ENCODE results near the gene OR8D4.
"Not testable (repeated sequence)": the region's sequence is repeated elsewhere in the genome, so short reads cannot be mapped to it uniquely, and the experiment has no call there.

The OR8D4 gene

GRCh38 chr11:123901867-123902266 is at the start of gene OR8D4:
Gene OR8D4, plus strand, starts transcription at chr11:123902167. Its CDS starts 4,265 bp downstream, at chr11:123906432.
- DNase-seq, result no peak

DNA sequence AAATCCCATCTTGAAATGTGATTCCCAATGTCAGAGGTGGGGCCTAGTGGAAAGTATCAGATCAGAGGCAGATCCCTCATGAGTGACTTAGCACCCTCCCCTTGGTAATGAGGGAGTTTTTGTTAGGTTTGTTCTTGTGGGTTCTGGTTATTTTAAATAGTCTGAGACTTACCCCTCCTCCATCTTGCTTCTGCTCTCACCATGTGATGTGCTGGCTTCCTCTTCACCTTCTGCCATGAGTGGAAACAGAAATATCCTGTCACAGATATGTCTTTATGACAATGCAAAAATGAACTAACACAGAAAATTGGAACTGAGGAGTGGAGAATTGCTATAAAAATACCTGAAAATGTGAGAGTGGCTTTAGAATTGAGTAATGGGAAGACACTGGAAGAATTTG is 49.6 kb upstream of the OR8D4 start:
- no peak for DNase-seq

GRCh38 chr11:123853038-123853437 is 48.9 kb upstream of the OR8D4 start:
- no peak for DNase-seq

DNA sequence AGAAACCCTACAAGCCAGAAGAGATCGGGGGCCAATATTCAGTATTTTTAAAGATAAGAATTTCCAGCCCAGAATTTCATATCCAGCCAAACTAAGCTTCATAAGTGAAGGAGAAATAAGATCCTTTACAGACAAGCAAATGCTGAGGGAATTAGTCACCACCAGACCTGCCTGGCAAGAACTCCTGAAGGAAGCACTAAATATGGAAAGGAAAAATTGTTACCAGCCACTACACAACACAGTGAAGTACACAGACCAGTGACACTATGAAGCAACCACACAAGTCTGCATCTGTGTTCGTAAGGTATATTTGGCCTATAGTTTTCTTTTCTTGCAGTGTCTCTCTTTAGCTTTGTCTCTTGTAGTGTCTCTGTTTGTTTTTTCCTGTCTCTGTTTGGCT is 45.5 kb upstream of the OR8D4 start:
- no peak for DNase-seq

- DNase-seq, result no peak
These were observed 42.2 kb upstream of the OR8D4 start for GRCh38 chr11:123859731-123860130.

- not testable (repeated sequence) for DNase-seq
These were observed 36.7 kb upstream of the OR8D4 start for GRCh38 chr11:123865293-123865692.

GRCh38 chr11:123867795-123868194 is 34.2 kb upstream of the OR8D4 start:
- DNase-seq, result not testable (repeated sequence)

- no peak for DNase-seq
These were observed 21.1 kb upstream of the OR8D4 start for GRCh38 chr11:123880912-123881311.

GRCh38 chr11:123885570-123885969 is 16.4 kb upstream of the OR8D4 start, which contains the start of gene TMEM225:
Gene TMEM225, minus strand, starts transcription at chr11:123885670. Its CDS starts 245 bp downstream, at chr11:123885425.
- no peak for DNase-seq

GRCh38 chr11:123892031-123892430 is 9.9 kb upstream of the OR8D4 start:
- DNase-seq, result no peak

DNA sequence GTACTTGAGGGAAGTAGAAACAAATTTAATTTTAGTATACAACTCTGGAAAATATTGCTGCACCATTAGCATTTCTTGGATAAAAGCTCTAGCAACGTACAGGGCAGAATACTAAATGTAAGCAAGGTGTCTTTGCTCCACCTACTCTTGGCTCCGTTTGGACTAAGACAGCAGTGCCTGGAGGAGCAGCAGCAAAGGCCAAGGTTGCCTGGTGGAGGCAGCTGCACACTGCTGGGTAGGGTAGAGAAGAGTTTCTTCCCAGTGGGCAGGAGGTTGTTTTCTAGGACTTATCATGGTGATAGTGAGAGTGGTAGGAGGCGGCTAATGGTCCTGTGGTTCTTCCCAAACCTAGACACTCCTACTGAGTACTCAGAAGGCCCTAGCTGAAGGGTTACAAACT is 2.2 kb upstream of the OR8D4 start:
- no peak for DNase-seq

GRCh38 chr11:123903932-123904331 is 2.0 kb downstream of the OR8D4 start:
- no peak for DNase-seq

DNA sequence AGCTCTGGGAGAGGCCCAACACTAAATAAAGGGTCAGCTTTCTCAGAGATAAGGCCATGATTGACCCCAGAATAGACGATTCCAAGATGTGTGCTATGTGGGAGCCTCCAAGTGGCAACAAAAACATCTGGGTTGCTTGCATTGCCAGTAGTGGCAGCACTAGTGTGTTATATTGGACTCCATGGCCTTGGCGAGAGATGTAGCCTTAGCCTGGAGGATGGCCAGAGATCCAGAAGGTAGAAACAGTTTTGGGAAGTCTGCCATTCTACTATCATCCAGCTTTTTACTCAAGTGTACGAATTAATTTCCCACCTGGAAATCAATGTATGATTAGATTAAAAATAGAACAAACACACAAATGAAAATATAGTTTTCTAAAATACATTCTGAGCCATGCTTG is 3.0 kb downstream of the OR8D4 start:
- DNase-seq, result no peak

GRCh38 chr11:123905826-123906225 is 3.9 kb downstream of the OR8D4 start:
- no peak for DNase-seq

DNA sequence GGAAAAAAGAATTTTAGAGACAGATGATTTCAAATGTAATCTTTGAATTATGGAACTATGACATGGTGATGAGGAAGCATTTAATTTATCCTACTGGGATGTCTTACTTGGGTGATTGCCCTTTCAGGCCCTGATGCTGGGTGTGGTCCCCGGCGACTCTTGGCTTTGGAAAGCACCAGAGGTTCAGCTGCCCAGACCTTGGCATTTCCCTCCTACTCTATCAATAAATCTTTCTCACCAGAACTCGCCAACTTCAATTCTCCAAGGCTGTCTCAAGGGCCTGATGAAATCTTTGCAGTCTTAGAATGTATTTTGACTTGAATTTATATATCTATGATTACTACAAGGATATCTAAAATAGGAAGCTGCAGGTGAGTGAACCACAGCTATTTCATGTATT is 19.0 kb downstream of the OR8D4 start:
- no peak for DNase-seq

DNA sequence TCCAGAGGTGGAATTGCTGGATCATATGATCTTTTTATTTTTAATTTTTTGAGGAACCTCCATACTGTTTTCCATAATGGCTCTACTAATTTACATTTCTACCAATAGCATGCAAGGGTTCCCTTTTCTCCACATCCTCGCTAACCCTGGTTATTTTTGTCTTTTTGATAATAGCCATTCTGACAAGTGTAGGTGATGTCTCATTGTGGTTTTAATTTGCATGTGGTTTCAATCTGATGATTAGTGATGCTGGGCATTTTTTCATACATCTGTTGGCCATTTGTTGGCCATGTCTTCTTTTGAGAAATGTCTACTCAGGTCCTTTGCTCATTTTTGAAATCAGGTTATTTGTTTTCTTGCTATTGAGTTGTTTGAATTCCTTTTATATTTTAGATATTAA is 22.1 kb downstream of the OR8D4 start:
- DNase-seq, result no peak

GRCh38 chr11:123939317-123939716 is 37.4 kb downstream of the OR8D4 start, which contains the start of gene OR4D5:
Gene OR4D5, plus strand, starts transcription at chr11:123939617. Its CDS starts 0 bp downstream, at chr11:123939617.
- DNase-seq, result no peak

GRCh38 chr11:123942413-123942812 is 40.4 kb downstream of the OR8D4 start:
- no peak for DNase-seq

- DNase-seq, result no peak
These were observed 41.8 kb downstream of the OR8D4 start, which contains the start of gene OR6T1 for GRCh38 chr11:123943738-123944137. Gene OR6T1, minus strand, starts transcription at chr11:123943838. Its CDS starts 0 bp downstream, at chr11:123943838.

- DNase-seq, result no peak
These were observed 43.2 kb downstream of the OR8D4 start for GRCh38 chr11:123945132-123945531.

GRCh38 chr11:123956752-123957151 is 54.8 kb downstream of the OR8D4 start:
- no peak for DNase-seq

Measured in SHP77 (cell line).